GM12878 (cell line): Measurements from ENCODE around the gene KLK5. TPM values are rescaled to one million over a fixed set of nuclear protein-coding genes. Genes with fewer than 3 reads are reported as not detected.

ENCODE experiments used
- ATAC-seq: fragments of 200-7000 bp; cut with Tn5 transposase; 3 replicates; pipeline ENCODE4 v1.9.1; 2020; ENCODE audit warnings: mild to moderate bottlenecking, moderate library complexity
- BruUV-seq: library from RNA; stranded (reverse); fragments of 400-500 nt; replicated peaks from 2 replicates; lab custom pipeline; 2021; lab: Mats Ljungman, UMichigan
- CTCF ChIA-PET: fragments of 300-600 bp; sonication (Branson Sonifier 250); formaldehyde crosslinking; extraction: SDS; loops from one replicate; lab custom pipeline; 2021; ENCODE audit warnings: inconsistent platforms; lab: Yijun Ruan, JAX
- POLR2A ChIA-PET: fragments of 350-600 bp; formaldehyde crosslinking; extraction: SDS; loops from one replicate; lab custom pipeline; 2021; ENCODE audit warnings: inconsistent platforms; lab: Charles Lee
- RAD21 ChIA-PET: fragments of 300-600 bp; sonication (Branson Sonifier 250); formaldehyde crosslinking; loops from one replicate; lab custom pipeline; 2023; ENCODE audit warnings: antibody characterized with exemption; ENCODE audit not compliant: unreplicated experiment; lab: Charles Lee
- SMC1A ChIA-PET: fragments of 300-600 bp; sonication (Branson Sonifier 250); formaldehyde crosslinking; loops from one replicate; lab custom pipeline; 2023; ENCODE audit not compliant: unreplicated experiment, uncharacterized antibody; lab: Charles Lee
- DNase-seq: peaks from one replicate; pipeline ENCODE4 v3.0.0-alpha.2; 2011; ENCODE audit warnings: low read depth, low spot score
- FAIRE-seq: peaks from 3 replicates; lab custom pipeline; 2011; peaks lifted over from hg19 to GRCh38; lab: Jason Lieb, UNC
- H2AFZ ChIP-seq: 2 replicates; pipeline ENCODE4 v1.6.0; 2011; ENCODE audit warnings: low read depth, low read length, control low read depth; ENCODE audit not compliant: control insufficient read depth
- H3K27ac ChIP-seq: 2 replicates; pipeline ENCODE4 v1.5.1; 2011; ENCODE audit warnings: control low read depth; ENCODE audit not compliant: control insufficient read depth, insufficient read depth
- H3K27me3 ChIP-seq, 2 experiments: replicated peaks in 1 of 2; 2 replicates each; pipeline versions ENCODE4 v1.6.0 to v1.6.1; 2011; ENCODE audit warnings: low read length in 1 of 2; ENCODE audit not compliant: control insufficient read depth in 2 of 2, insufficient read depth in 2 of 2
- H3K36me3 ChIP-seq, 2 experiments: 2 replicates each; pipeline ENCODE4 v1.5.1; 2011; ENCODE audit warnings: low read length in 1 of 2; ENCODE audit not compliant: control insufficient read depth in 2 of 2, insufficient read depth in 2 of 2
- H3K4me1 ChIP-seq: 2 replicates; pipeline ENCODE4 v1.6.1; 2011; ENCODE audit warnings: mild to moderate bottlenecking, low read length, moderate library complexity, mixed read lengths; ENCODE audit not compliant: control insufficient read depth, insufficient read depth
- H3K4me2 ChIP-seq: 2 replicates; pipeline ENCODE4 v1.6.0; 2011; ENCODE audit warnings: control low read depth; ENCODE audit not compliant: control insufficient read depth, insufficient read depth
- H3K4me3 ChIP-seq: fragments of 200-600 bp; sonication (generic); 2 replicates; pipeline ENCODE4 v1.5.1; 2016
- H3K79me2 ChIP-seq: 2 replicates; pipeline ENCODE4 v1.6.0; 2011; ENCODE audit warnings: low read length; ENCODE audit not compliant: control insufficient read depth, insufficient read depth
- H3K9ac ChIP-seq: 2 replicates; pipeline ENCODE4 v1.8.0; 2011; ENCODE audit warnings: low read length, control low read depth, mixed read lengths; ENCODE audit not compliant: control insufficient read depth, insufficient read depth
- H3K9me3 ChIP-seq: replicated peaks from 3 replicates; pipeline ENCODE4 v1.5.1; 2011; ENCODE audit warnings: mild to moderate bottlenecking, low read length; ENCODE audit not compliant: control insufficient read depth, insufficient read depth
- H4K20me1 ChIP-seq: 2 replicates; pipeline ENCODE4 v1.6.0; 2011; ENCODE audit not compliant: control insufficient read depth, insufficient read depth
- BHLHE40 ChIP-seq, 2 experiments: fragments of 450-650 bp in 1 of 2; IDR thresholded peaks; 2 replicates each; pipeline ENCODE4 v1.6.1; 2011 to 2017; ENCODE audit warnings: low read depth in 2 of 2, borderline replicate concordance in 1 of 2, improper control_type of control experiment in 1 of 2, low read length in 1 of 2, mild to moderate bottlenecking in 1 of 2
- BMI1 ChIP-seq: fragments of 450-650 bp; IDR thresholded peaks from 2 replicates; pipeline ENCODE4 v1.6.1; 2016; ENCODE audit warnings: mild to moderate bottlenecking, moderate library complexity, borderline replicate concordance
- CBX5 ChIP-seq: sonication (generic); IDR thresholded peaks from 2 replicates; pipeline ENCODE4 v1.6.1; 2016; ENCODE audit warnings: low read depth, moderate library complexity, mild to moderate bottlenecking, inconsistent platforms
- MLLT1 ChIP-seq: fragments of 450-650 bp; IDR thresholded peaks from 2 replicates; pipeline ENCODE4 v1.6.1; 2016; ENCODE audit warnings: mild to moderate bottlenecking
- RB1 ChIP-seq: fragments of 450-650 bp; formaldehyde crosslinking; IDR thresholded peaks from 2 replicates; pipeline ENCODE4 v1.6.1; 2017; ENCODE audit warnings: mild to moderate bottlenecking, borderline replicate concordance
- RELA ChIP-seq: fragments of 450-650 bp; IDR thresholded peaks from 2 replicates; pipeline ENCODE4 v1.8.0; 2014; ENCODE audit warnings: borderline replicate concordance; ENCODE audit not compliant: partially characterized antibody
- SKIL ChIP-seq: fragments of 450-650 bp; IDR thresholded peaks from 2 replicates; pipeline ENCODE4 v1.6.1; 2017; ENCODE audit warnings: mild to moderate bottlenecking, low read depth, inconsistent platforms; ENCODE audit not compliant: poor library complexity, severe bottlenecking
- SMARCA5 ChIP-seq: fragments of 450-650 bp; IDR thresholded peaks from 2 replicates; pipeline ENCODE4 v1.6.1; 2017; ENCODE audit warnings: mild to moderate bottlenecking
- SREBF2 ChIP-seq: IDR thresholded peaks from 2 replicates; pipeline ENCODE4 v1.6.1; 2012; ENCODE audit warnings: mild to moderate bottlenecking, low read length
- YY1 ChIP-seq: IDR thresholded peaks from 2 replicates; pipeline ENCODE4 v1.6.1; 2011; ENCODE audit warnings: low read depth, mild to moderate bottlenecking, low read length
- ZBTB40 ChIP-seq: fragments of 450-650 bp; IDR thresholded peaks from 2 replicates; pipeline ENCODE4 v1.6.1; 2016; ENCODE audit warnings: mild to moderate bottlenecking, moderate library complexity, borderline replicate concordance
- ZNF207 ChIP-seq: fragments of 450-650 bp; IDR thresholded peaks from 2 replicates; pipeline ENCODE4 v1.6.1; 2014; ENCODE audit warnings: antibody characterized with exemption, mild to moderate bottlenecking, borderline replicate concordance
- ZNF217 ChIP-seq: fragments of 450-650 bp; IDR thresholded peaks from 2 replicates; pipeline ENCODE4 v1.6.1; 2017; ENCODE audit warnings: antibody characterized with exemption, mild to moderate bottlenecking
- WGBS: methylation state at CpG from one replicate; pipeline ENCODE4 v1.1.6; 2016; ENCODE audit warnings: low lambda C conversion rate; ENCODE audit not compliant: insufficient replicate concordance, insufficient coverage; ENCODE audit errors: missing lambda C conversion rate; 5-methylcytosine and 5-hydroxymethylcytosine counted together
- in situ Hi-C: fragments of 300-500 bp; cut with MboI; formaldehyde crosslinking; loops from 9 replicates; pipeline ENCODE4 v1.14.3; 2018; ENCODE audit warnings: mixed read lengths
- intact Hi-C: fragments of 100-400 bp; cut with micrococcal nuclease; formaldehyde crosslinking; loops from one replicate; pipeline ENCODE4 v1.14.2; 2022; ENCODE audit not compliant: unreplicated experiment
- polyA plus RNA-seq, 11 experiments: library from polyadenylated mRNA; depleted of rRNA in 4 of 11; unstranded in 6 of 11; stranded (reverse) in 5 of 11; fragments of >200 nt; fragmentation: Nextera tagmentation in 4 of 11; fragmentation: Illumina TruSeq in 1 of 11; extraction: Ambion mirVana in 4 of 11; extraction: Trizol in 1 of 11; gene quantifications; 1 replicate in 1 of 11; 2 replicates in 10 of 11; pipeline versions ENCODE4 v1.2.1 to v1.2.3, GENCODE V29; 2011 to 2016; ENCODE audit warnings: inconsistent platforms in 2 of 11, missing spikeins in 2 of 11, low read depth in 1 of 11
- total RNA-seq, 4 experiments: library from RNA; depleted of rRNA in 3 of 4; stranded (reverse); fragments of >200 nt in 3 of 4; fragmentation: Illumina TruSeq in 1 of 4; extraction: Trizol in 1 of 4; gene quantifications; 2 replicates each; pipeline versions ENCODE4 v1.2.1 to v1.2.3, GENCODE V29; 2013 to 2021

The KLK5 gene
- total and polyA plus RNA-seq, 10 of the 15 experiments (the other 5 are each of a cell fraction or from before 2014, with no cell fraction given) = 0.16 TPM; not detected in 9

GRCh38 chr19:50924586-50924985, 28.3 kb downstream of the KLK5 start (continued):
- TF ChIP-seq ZNF217 = no peak

GRCh38 chr19:50922317-50922853, 30.5 kb downstream of the KLK5 start:
- RAD21 ChIA-PET = interaction anchor here (0.5 to 2.5 kb wide), 39 partner anchors 11 to 554 kb away, joined by 3 to 41 read pairs (median 5); partner anchors contain the start of genes KLK3 and KLK4
- H3K4me1 ChIP-seq = no peaks in the 10 kb centered on the region
- 0 out of 2 replicates have a peak, but pooled peaks have one; percentile 34 for TF ChIP-seq MLLT1
- peak; percentile 49; the same call in 1 of the 2 replicates for TF ChIP-seq YY1
- no peak for TF ChIP-seq BMI1
- no peak for TF ChIP-seq ZBTB40
- no peak for TF ChIP-seq SREBF2
- TF ChIP-seq RB1 = no peak
- peak in 1 of 2 experiments; percentile 18; a peak in 1 of 4 replicates for TF ChIP-seq BHLHE40 (IDR thresholded peaks at IDR 0.05; ENCODE audit: borderline replicate concordance in 1 of 2, low read depth in 2 of 2, low read length in 1 of 2)
- TF ChIP-seq SKIL = no peak
- no peak for TF ChIP-seq CBX5
- TF ChIP-seq RELA = no peak
- TF ChIP-seq ZNF207 = no peak
- TF ChIP-seq SMARCA5 = 0 out of 2 replicates have a peak, but pooled peaks have one; percentile 27

More at GRCh38 chr19:50922317-50922853, 30.5 kb downstream of the KLK5 start:
- FAIRE-seq = no peak
- H3K9ac ChIP-seq = no peak overlapping the region
- no peak overlapping the region for H3K4me3 ChIP-seq
- H2AFZ ChIP-seq = peak overlapping the region; percentile 17; the same call in 1 of the 2 replicates
- H3K27me3 ChIP-seq = no peaks in the 10 kb centered on the region
- SMC1A ChIA-PET = interaction anchor here (0.7 to 3.0 kb wide), 30 partner anchors 10 to 565 kb away, joined by 3 to 37 read pairs (median 6); partner anchors contain the start of gene POLD1
- H3K9me3 ChIP-seq = no peaks in the 10 kb centered on the region
- no peak overlapping the region for H3K27ac ChIP-seq
- no peaks in the 10 kb centered on the region for H3K36me3 ChIP-seq
- no peaks in the 10 kb centered on the region for H3K79me2 ChIP-seq
- BruUV-seq = no TSS peak
- CTCF ChIA-PET = interaction anchor here (0.6 to 4.5 kb wide), 59 partner anchors 10 to 692 kb away, joined by 3 to 42 read pairs (median 5); partner anchors contain the start of genes ACP4, KLK2, KLK3 and KLK4
- no peak overlapping the region for H3K4me2 ChIP-seq
- ATAC-seq = peak; percentile 100
- H4K20me1 ChIP-seq = no peaks in the 10 kb centered on the region
- WGBS = 28% methylated on average over 21 of the region's 21 CpGs
- POLR2A ChIA-PET = interaction anchor here (1.2 kb wide), 1 partner anchor 122 kb away, joined by 3 read pairs; no protein-coding TSS in a partner anchor
- intact Hi-C loops (loop anchor here (1.0 to 2.0 kb wide), 4 partner anchors 84 to 385 kb away; no protein-coding TSS in a partner anchor), in situ Hi-C loops (loop anchor here (10.0 kb wide), 1 partner anchor 388 kb away; no protein-coding TSS in a partner anchor)
- peak; percentile 27 for DNase-seq
